GM12891 (cell line): ENCODE data around the gene VSIG10L2.

Source experiments
- DNase-seq: peaks from one replicate; pipeline ENCODE4 v3.0.0; 2011; ENCODE audit warnings: low spot score; ENCODE audit not compliant: insufficient read length
- FAIRE-seq: peaks from 2 replicates; lab custom pipeline; 2011; peaks lifted over from hg19 to GRCh38; lab: Jason Lieb, UNC
- PAX5 ChIP-seq: IDR thresholded peaks from 2 replicates; pipeline ENCODE4 v1.6.1; 2011; ENCODE audit warnings: low read length, moderate library complexity, mild to moderate bottlenecking; ENCODE audit not compliant: insufficient read depth, severe bottlenecking
- POLR2A ChIP-seq: IDR thresholded peaks from 2 replicates; pipeline ENCODE4 v1.6.1; 2011; ENCODE audit warnings: low read depth, low read length, control low read depth
- POLR2AphosphoS5 ChIP-seq: IDR thresholded peaks from 2 replicates; pipeline ENCODE4 v1.6.1; 2011; ENCODE audit warnings: low read depth, low read length, control low read depth
- POU2F2 ChIP-seq: IDR thresholded peaks from 2 replicates; pipeline ENCODE4 v1.6.1; 2011; ENCODE audit warnings: low read depth, mild to moderate bottlenecking, control low read depth, low read length, moderate library complexity
- SPI1 ChIP-seq: IDR thresholded peaks from 2 replicates; pipeline ENCODE4 v1.6.1; 2011; ENCODE audit warnings: low read depth, low read length, control low read depth
- TAF1 ChIP-seq: IDR thresholded peaks from 2 replicates; pipeline ENCODE4 v1.6.1; 2011; ENCODE audit warnings: low read depth, low read length, control low read depth

Gene VSIG10L2

DNA sequence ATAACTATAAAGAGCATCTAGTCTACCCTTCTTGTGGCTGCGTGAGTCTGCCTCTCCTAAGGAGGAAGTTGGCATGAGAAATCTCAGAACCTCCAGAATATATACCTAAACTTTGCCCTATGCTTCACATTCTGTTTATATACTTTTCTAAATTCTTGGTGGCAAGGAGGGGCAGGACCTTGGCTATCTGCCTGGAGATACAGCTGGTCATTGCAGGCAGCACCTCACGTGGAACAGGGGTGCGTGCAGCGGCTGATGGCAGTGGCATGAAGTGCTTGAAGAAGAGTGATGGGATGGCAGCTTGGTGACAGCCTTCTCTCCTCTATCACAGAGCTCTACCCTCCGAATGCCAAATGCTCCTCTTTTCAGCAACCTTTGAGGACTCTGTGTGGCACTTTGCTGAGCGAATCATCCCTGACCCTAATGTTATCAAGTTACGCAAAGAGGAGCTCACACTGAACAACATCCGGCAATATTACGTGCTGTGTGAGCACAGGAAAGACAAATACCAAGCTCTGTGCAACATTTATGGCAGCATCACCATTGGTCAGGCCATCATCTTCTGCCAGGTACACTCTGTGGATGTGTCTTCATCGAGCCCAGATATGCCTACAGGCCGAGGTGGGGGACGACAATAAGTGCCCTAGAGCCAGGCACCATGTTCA is 29.0 kb upstream of the VSIG10L2 start:
- FAIRE-seq (no peak), DNase-seq (no peak)
- no peak for TF ChIP-seq POLR2AphosphoS5

DNA sequence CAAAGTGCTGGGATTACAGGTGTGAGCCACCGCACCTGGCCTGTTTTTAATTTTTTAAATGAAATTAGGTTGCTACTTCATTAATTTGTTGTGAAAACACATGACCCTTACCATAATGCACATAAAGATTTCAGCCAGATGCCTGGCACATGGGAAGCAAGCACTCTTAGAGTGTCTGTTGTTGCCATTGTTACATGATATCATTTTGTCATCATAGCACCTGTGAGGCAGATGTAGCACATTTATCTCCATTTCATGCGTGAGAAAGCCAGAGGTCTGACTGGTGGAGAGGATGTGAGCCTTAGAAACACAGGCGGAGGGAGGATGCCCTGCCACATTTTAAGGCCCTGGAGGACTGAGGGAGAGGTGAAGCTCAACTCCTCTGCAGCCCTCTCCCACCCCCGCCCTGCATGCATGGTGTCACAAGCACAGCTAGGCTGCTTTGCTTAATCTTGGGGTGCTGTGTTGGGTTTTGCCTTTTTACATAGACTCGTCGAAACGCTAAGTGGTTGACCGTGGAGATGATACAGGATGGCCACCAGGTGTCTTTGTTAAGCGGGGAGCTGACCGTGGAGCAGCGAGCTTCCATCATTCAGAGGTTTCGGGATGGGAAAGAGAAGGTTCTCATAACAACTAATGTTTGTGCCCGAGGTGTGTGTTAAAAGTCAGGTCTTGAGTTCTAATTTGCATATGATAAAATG is 27.6 kb upstream of the VSIG10L2 start:
- FAIRE-seq, result no peak
- TF ChIP-seq PAX5, result no peak
- DNase-seq, result no peak

DNA sequence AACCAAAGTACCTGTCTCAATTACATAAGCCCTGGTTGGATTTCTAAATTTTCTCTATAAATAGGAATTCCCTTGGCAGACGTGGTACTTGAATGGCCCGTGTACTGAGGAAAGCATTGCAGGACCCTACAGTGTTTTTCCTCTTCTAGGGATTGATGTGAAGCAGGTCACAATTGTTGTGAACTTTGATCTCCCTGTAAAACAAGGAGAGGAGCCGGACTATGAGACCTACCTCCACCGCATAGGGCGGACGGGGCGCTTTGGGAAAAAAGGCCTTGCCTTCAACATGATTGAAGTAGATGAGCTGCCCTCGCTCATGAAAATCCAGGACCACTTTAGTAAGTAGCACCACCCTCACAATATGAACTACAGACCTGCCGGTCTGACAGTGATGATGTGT is 24.8 kb upstream of the VSIG10L2 start:
- no peak for TF ChIP-seq SPI1
- no peak for TF ChIP-seq POLR2A
- TF ChIP-seq POLR2AphosphoS5, result no peak
- TF ChIP-seq POU2F2, result no peak
- no peak for TF ChIP-seq TAF1
- TF ChIP-seq PAX5, result no peak
- FAIRE-seq (no peak), DNase-seq (no peak)

DNA sequence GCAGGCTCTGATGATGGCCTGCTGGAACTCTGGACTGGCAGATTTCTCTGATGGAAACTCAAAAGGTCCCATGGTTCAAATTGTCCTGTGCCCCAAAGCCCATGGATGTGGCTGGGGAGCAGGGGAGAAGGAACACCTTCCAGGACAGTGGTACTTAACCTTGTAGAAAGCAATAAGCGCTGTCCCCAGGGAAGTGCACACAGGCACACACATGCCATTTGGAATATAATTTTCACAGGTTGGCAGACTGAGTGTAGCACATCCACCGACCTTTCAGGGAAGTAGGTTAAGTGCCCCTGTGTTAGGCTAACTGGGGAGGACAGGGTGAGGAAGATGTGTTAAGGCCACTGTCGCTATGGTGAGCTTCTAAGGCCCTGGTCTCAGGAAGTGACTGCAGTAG is 23.7 kb upstream of the VSIG10L2 start:
- no peak for TF ChIP-seq POLR2AphosphoS5
- no peak for TF ChIP-seq POU2F2
- TF ChIP-seq SPI1, result no peak
- TF ChIP-seq TAF1, result no peak
- no peak for TF ChIP-seq POLR2A
- TF ChIP-seq PAX5, result no peak
- no peak for DNase-seq
- FAIRE-seq, result no peak

DNA sequence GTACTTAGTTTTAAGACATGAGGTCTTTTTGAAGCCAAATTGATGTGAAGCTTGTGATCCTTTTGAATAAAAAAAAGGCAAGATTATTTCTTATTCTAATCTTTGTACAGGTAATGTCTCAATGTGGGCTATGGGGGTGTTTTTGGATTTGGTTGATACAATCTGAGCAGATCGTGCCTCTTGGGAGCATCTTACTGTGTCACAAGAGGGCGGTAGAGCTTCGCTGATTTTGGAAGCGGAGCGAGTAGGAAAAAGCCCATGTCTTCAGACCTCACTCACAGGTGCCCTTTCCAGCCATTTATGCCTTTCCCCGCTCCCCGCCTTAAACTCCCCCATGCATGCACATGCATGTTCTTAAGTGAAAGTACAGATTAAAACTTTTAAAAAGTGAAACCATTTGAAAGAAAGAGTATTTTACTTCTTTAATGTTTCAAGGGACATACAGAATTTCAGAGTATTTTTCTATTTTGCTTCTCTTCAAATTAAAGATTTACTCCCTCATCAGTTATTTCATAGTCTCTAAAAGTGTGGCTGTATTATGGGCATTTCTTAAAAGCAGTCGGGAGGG is 22.7 kb upstream of the VSIG10L2 start:
- TF ChIP-seq POLR2A (no peak), TAF1 (no peak)
- FAIRE-seq (peak; percentile 71), DNase-seq (peak; percentile 46)

DNA sequence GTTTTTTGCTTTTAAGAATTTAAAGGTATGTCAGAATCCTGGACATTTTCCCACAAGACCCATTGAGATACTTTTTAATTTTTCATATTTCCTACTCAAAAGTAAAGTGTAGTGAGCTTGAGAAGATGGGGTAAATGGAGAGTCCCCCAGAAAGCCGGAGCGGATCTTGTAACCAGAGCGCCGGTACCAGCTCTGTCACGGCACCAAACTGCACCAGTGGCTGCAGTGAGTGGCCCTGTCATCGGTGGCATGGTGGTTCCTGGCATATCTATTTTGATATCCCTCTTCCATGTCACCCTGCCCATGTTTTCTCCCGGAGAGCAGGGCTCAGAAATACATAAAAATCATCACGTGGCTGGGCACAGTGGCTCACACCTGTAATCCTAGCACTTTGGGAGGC is 22.2 kb upstream of the VSIG10L2 start:
- FAIRE-seq (no peak), DNase-seq (no peak)
- no peak for TF ChIP-seq SPI1
- TF ChIP-seq PAX5, result no peak
- TF ChIP-seq POU2F2, result no peak
- TF ChIP-seq POLR2A, result no peak
- TF ChIP-seq TAF1, result no peak
- no peak for TF ChIP-seq POLR2AphosphoS5

DNA sequence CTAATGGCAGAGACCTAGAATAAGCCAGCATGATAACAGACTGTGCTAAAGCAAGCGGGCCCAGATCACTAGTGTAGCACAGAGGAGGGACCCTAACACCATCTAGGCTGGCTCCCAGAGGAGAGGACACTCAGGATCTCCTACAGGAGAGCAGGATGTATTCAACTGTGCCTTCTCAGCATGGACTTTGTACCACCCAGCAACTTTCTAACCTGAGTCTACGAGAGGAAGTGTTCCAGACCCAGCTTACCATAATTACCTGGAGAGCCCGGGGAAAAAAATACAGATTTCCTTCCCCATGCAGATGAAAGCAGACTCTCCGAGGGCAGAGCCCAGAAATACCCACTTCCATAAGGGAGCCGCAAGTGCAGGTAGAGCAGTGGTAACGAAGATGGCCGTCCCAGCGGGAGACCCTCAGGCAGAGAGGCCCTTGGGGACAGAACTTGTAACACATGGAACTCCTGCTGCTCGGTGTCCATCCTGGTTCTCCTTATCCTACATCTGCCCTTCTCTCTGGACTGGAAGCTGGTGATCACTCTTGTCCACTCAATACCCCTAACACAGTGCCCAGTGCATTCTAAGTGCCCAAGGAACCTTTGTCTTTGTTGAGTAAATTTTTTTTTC is 21.3 kb upstream of the VSIG10L2 start:
- TF ChIP-seq TAF1, result no peak
- TF ChIP-seq PAX5, result no peak
- no peak for TF ChIP-seq POLR2A
- TF ChIP-seq POLR2AphosphoS5, result no peak
- TF ChIP-seq SPI1, result no peak
- no peak for FAIRE-seq
- no peak for DNase-seq

DNA sequence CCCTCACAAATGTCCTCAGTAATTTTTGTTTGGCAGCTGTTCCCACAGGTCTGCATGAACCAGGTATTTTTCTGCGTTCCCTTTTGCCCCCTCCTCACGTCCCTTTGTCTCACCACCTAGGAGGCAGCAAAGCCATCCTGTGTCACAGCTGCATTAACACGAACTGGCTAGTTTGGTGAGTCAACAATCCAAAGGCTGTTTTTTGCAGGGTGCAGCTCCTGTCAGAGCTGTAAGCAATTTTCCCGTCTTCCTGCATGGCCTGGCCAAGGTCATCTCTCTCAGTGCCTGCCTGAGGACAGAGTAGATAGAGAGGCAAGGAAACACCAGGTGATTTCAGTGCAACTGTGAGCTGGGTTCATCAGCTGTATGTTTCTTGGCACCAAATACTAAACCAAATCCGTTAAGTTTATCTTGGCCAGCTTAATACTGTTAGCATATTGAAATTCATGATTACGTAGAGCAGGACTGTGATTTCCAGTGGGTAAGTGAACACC is 20.6 kb upstream of the VSIG10L2 start:
- TF ChIP-seq PAX5 (no peak), SPI1 (no peak), POLR2AphosphoS5 (no peak), POU2F2 (no peak), POLR2A (no peak), TAF1 (no peak)
- no peak for DNase-seq
- FAIRE-seq, result peak; percentile 9

DNA sequence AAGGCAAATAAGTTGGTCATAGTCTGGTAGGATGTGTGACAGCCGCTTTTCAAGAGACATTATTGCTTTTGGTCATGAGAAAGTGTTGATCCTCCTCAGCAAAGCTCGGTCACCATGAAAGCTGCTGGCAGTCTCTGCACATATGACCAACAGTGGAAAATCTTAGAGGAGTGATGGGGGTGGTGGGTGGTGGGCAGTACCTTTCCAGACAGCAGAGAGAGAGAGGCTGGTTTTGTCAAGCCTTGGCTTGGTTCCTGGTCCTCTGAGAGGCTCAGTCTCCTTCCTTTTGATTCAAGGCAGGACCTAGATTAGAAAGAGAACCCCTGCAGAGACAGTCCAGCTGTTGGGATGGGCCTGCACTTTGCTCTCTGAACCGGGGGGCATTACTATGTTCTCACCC is 20.0 kb upstream of the VSIG10L2 start:
- FAIRE-seq (no peak), DNase-seq (no peak)
- no peak for TF ChIP-seq SPI1
- no peak for TF ChIP-seq POLR2AphosphoS5
- no peak for TF ChIP-seq TAF1
- no peak for TF ChIP-seq PAX5
- TF ChIP-seq POLR2A, result no peak
- TF ChIP-seq POU2F2, result no peak

DNA sequence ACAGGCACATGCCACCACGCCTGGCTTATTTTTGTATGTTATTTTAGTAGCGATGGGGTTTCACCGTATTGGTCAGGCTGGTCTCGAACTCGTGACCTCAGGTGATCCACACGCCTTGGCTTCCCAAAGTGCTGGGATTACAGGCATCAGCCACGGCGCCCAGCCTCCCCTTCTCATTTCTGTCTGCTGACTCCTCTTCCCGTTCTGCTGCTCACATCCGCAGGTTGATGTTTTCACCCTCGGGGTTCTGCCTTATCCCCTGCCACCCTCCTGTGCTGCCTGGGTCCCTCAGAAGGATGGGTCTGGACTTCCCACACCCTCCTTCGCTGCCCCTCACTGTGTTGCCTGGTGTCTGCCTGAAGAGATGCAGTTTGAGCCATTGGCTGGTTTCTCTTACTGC is 19.2 kb upstream of the VSIG10L2 start:
- FAIRE-seq (no peak), DNase-seq (no peak)
- TF ChIP-seq SPI1, result no peak
